ENCODE measurements around the gene BBIP1. TPM values are rescaled to one million over a fixed set of nuclear protein-coding genes. Genes with fewer than 3 reads are reported as not detected.

BBIP1 gene
- total and polyA plus RNA-seq, 9 of the 15 experiments (the other 6 are each of a cell fraction or from before 2014, with no cell fraction given): 5.2 to 31.0 (median 19.4) TPM

GRCh38 chr10:110966146-110966545 lies 47.2 kb upstream of the BBIP1 start:
- DNase-seq (ENCODE audit: extremely low read depth in 1 of 4, low spot score in 3 of 4): no peak
- no peak overlapping the region for H3K27ac ChIP-seq (ENCODE audit: extremely low read depth, low read depth, low read length)
- ChIA-PET POLR2A (no interaction called here), CTCF (ENCODE audit: low intra/inter-chr PET ratio) (no interaction called here)
- no peaks in the 10 kb centered on the region for H3K27me3 ChIP-seq (ENCODE audit: control insufficient read depth in 2 of 2, insufficient read depth in 2 of 2, low read length in 2 of 2)
- H3K4me2 ChIP-seq (ENCODE audit: insufficient read depth, low read length): no peak overlapping the region
- H3K79me2 ChIP-seq (ENCODE audit: control insufficient read depth, insufficient read depth, low read length): peaks cover 68% of the 10 kb centered on the region
- H3K9me1 ChIP-seq (ENCODE audit: control insufficient read depth, insufficient read depth, low read length): no peaks in the 10 kb centered on the region
- peaks cover 8% of the 10 kb centered on the region; the same call in 1 of the 3 replicates for H3K36me3 ChIP-seq (ENCODE audit: control insufficient read depth, insufficient read depth, low read length)
- H4K20me1 ChIP-seq (replicated peaks; ENCODE audit: control insufficient read depth, insufficient read depth, low read length): no peaks in the 10 kb centered on the region
- H3K4me3 ChIP-seq: no peak overlapping the region
- WGBS (ENCODE audit: insufficient coverage, low coverage, missing lambda C conversion rate): 71% methylated on average over 1 of the region's 1 CpG
- H2AFZ ChIP-seq (ENCODE audit: low read depth, low read length): no peak overlapping the region
- no peak for ATAC-seq
- in situ Hi-C loops (cut with MboI) (no loop called here), intact Hi-C loops (cut with micrococcal nuclease) (no loop called here)
- H3K9ac ChIP-seq (ENCODE audit: insufficient read depth in 1 of 2, low read depth in 2 of 2, low read length in 2 of 2): no peak overlapping the region
- no peak for FAIRE-seq
- TF ChIP-seq ZNF583 (CRISPR knock-in tag; IDR thresholded peaks at IDR 0.05): no peak
- no peak for TF ChIP-seq MTA2 (IDR thresholded peaks at IDR 0.05; ENCODE audit: low read depth)
- no peak for TF ChIP-seq ZC3H11A (IDR thresholded peaks at IDR 0.05; ENCODE audit: low read depth, low read length)
- TF ChIP-seq ARHGAP35 (IDR thresholded peaks at IDR 0.05; ENCODE audit: partially characterized antibody): no peak
- TF ChIP-seq FOXJ2 (tag; IDR thresholded peaks at IDR 0.05): no peak
- no peak for TF ChIP-seq ZNF133 (CRISPR knock-in tag; IDR thresholded peaks at IDR 0.05)
- no peak for TF ChIP-seq HDAC2 (IDR thresholded peaks at IDR 0.05)
- no peak for TF ChIP-seq HDAC8 (tag; IDR thresholded peaks at IDR 0.05)
- TF ChIP-seq NFIC (IDR thresholded peaks at IDR 0.05): no peak
- no peak for TF ChIP-seq HSF4 (CRISPR knock-in tag; IDR thresholded peaks at IDR 0.05; ENCODE audit: borderline replicate concordance)
- no peak for TF ChIP-seq ZNF511 (CRISPR knock-in tag; IDR thresholded peaks at IDR 0.05)
- TF ChIP-seq TCF7 (IDR thresholded peaks at IDR 0.05; ENCODE audit: borderline replicate concordance): no peak
- TF ChIP-seq MAFG (tag; conservative IDR thresholded peaks at IDR 0.05): no peak
- no peak for TF ChIP-seq U2AF1 (optimal IDR thresholded peaks at IDR 0.05; ENCODE audit: low read depth, low read length)
- TF ChIP-seq IRF9 (tag; IDR thresholded peaks at IDR 0.05): no peak
- H3K9me3 ChIP-seq (replicated peaks; ENCODE audit: control insufficient read depth, insufficient read depth, low read depth, low read length): no peaks in the 10 kb centered on the region
- BruUV-seq (replicated peaks): no TSS peak
- no peaks in the 10 kb centered on the region for H3K4me1 ChIP-seq (replicated peaks in 1 of 2; ENCODE audit: control insufficient read depth in 2 of 2, insufficient read depth in 2 of 2, low read length in 2 of 2)

All from K562 (cell line).